Tibial nerve (tissue), 4 donors: ENCODE measurements around the gene RASA3. TPM values are rescaled to one million over a fixed set of nuclear protein-coding genes. Genes with fewer than 3 reads are reported as not detected.
"Not testable (repeated sequence)": the region's sequence is repeated elsewhere in the genome, so short reads cannot be mapped to it uniquely, and the experiment has no call there.

Source experiments
- DNase-seq, 2 donors: peaks; one replicate each; pipeline ENCODE4 v3.0.0-alpha.2; 2019; ENCODE audit warnings: low spot score in 2 of 2
- H3K27ac ChIP-seq, 4 donors: fragments of 200-600 bp; sonication (generic) in 3 of 4; one replicate each; pipeline ENCODE4 v1.5.1; 2017 to 2019; ENCODE audit warnings: mild to moderate bottlenecking in 1 of 4
- H3K27me3 ChIP-seq, 2 donors: fragments of 200-600 bp; sonication (generic) in 1 of 2; one replicate each; pipeline versions ENCODE4 v1.5.1 to v1.6.0; 2017 to 2019
- H3K36me3 ChIP-seq, 3 donors: fragments of 200-600 bp; sonication (generic); one replicate each; pipeline ENCODE4 v1.5.1; 2018 to 2019
- H3K4me1 ChIP-seq, 4 donors: fragments of 200-600 bp; sonication (generic) in 3 of 4; one replicate each; pipeline ENCODE4 v1.5.1; 2017 to 2019
- H3K4me3 ChIP-seq, 4 donors: fragments of 200-600 bp; sonication (generic) in 3 of 4; one replicate each; pipeline ENCODE4 v1.5.1; 2017 to 2019; ENCODE audit warnings: mild to moderate bottlenecking in 1 of 4, moderate library complexity in 1 of 4
- H3K9me3 ChIP-seq, 4 donors: fragments of 200-600 bp; sonication (generic) in 3 of 4; one replicate each; pipeline ENCODE4 v1.5.1; 2017 to 2019
- CTCF ChIP-seq, 5 experiments: fragments of 200-600 bp in 3 of 5; fragments of 450-650 bp in 2 of 5; sonication (generic) in 3 of 5; IDR thresholded peaks; one replicate each; pipeline ENCODE4 v1.5.1; 2016 to 2019; ENCODE audit warnings: antibody characterized with exemption in 5 of 5, mild to moderate bottlenecking in 3 of 5, moderate library complexity in 2 of 5
- EP300 ChIP-seq, 2 donors: sonication (generic); formaldehyde crosslinking; IDR thresholded peaks; one replicate each; pipeline ENCODE4 v1.6.1; 2017; ENCODE audit warnings: antibody characterized with exemption in 2 of 2, mild to moderate bottlenecking in 1 of 2
- POLR2A ChIP-seq, 2 donors: fragments of 450-650 bp; IDR thresholded peaks; one replicate each; pipeline ENCODE4 v1.6.1; 2017; ENCODE audit warnings: antibody characterized with exemption in 2 of 2, mild to moderate bottlenecking in 2 of 2, moderate library complexity in 2 of 2
- WGBS, 2 donors: methylation state at CpG; one replicate each; pipeline ENCODE4 v1.1.5; 2018; 5-methylcytosine and 5-hydroxymethylcytosine counted together
- total RNA-seq, 4 donors: library from RNA; depleted of rRNA; stranded (reverse); fragments of >200 nt; gene quantifications; one replicate each; pipeline ENCODE4 v1.1.0, GENCODE V29; 2016

The RASA3 gene
- total RNA-seq, 4 donors from 2014 or later = 36.2 to 63.3 (median 46.3) TPM

GRCh38 chr13:114102131-114102520, 30.3 kb downstream of the RASA3 start:
- WGBS, 2 donors = 78 to 80% methylated on average over 18 of the region's 18 CpGs
- no peaks in the 10 kb centered on the region for H3K27me3 ChIP-seq
- DNase-seq = peak in 1 of 2 donors; percentile 5

GRCh38 chr13:114101358-114102130, 30.9 kb downstream of the RASA3 start:
- WGBS, 2 donors = 53 to 61% methylated on average over 19 to 27 of the region's 27 CpGs
- peak overlapping the region in 3 of 4 donors; percentile 55 to 70 (median 68) for H3K27ac ChIP-seq
- TF ChIP-seq CTCF (IDR thresholded peaks at IDR 0.05) = no peak
- no peak for TF ChIP-seq EP300 (IDR thresholded peaks at IDR 0.05)
- no peak for TF ChIP-seq POLR2A (IDR thresholded peaks at IDR 0.05)
- H3K4me1 ChIP-seq = peaks cover 0 to 72% (median 36%) of the 10 kb centered on the region in 4 donors
- no peaks in the 10 kb centered on the region for H3K9me3 ChIP-seq
- H3K27me3 ChIP-seq = no peaks in the 10 kb centered on the region
- H3K4me3 ChIP-seq = no peak overlapping the region
- H3K36me3 ChIP-seq = no peaks in the 10 kb centered on the region
- peak in 1 of 2 donors; percentile 19 for DNase-seq

More at GRCh38 chr13:114102131-114102520, 30.3 kb downstream of the RASA3 start:
- TF ChIP-seq POLR2A (IDR thresholded peaks at IDR 0.05) = no peak
- TF ChIP-seq EP300 (IDR thresholded peaks at IDR 0.05) = no peak
- TF ChIP-seq CTCF (IDR thresholded peaks at IDR 0.05) = no peak
- Histone ChIP-seq H3K4me1 (peaks cover 0 to 72% (median 38%) of the 10 kb centered on the region in 4 donors), H3K36me3 (no peaks in the 10 kb centered on the region), H3K9me3 (no peaks in the 10 kb centered on the region), H3K4me3 (no peak overlapping the region), H3K27ac (peak overlapping the region in 2 of 4 donors; percentile 55 to 70)

GRCh38 chr13:114100446-114101357, 31.7 kb downstream of the RASA3 start:
- H3K4me3 ChIP-seq = no peak overlapping the region
- 68 to 73% methylated on average over 21 to 26 of the region's 29 CpGs for WGBS, 2 donors
- peaks cover 0 to 67% (median 32%) of the 10 kb centered on the region in 4 donors for H3K4me1 ChIP-seq

GRCh38 chr13:114099918-114100445, 32.4 kb downstream of the RASA3 start:
- TF ChIP-seq POLR2A (IDR thresholded peaks at IDR 0.05) = no peak
- H3K4me1 ChIP-seq = peaks cover 0 to 62% (median 29%) of the 10 kb centered on the region in 4 donors
- no peaks in the 10 kb centered on the region for H3K36me3 ChIP-seq
- no peaks in the 10 kb centered on the region for H3K9me3 ChIP-seq
- H3K27me3 ChIP-seq = no peaks in the 10 kb centered on the region
- DNase-seq = peak in 1 of 2 donors; percentile 15
- peak overlapping the region; percentile 42 to 70 (median 62) for H3K27ac ChIP-seq
- WGBS, 2 donors = 48 to 63% methylated on average over 12 to 25 of the region's 25 CpGs
- no peak overlapping the region for H3K4me3 ChIP-seq

More at GRCh38 chr13:114100446-114101357, 31.7 kb downstream of the RASA3 start:
- DNase-seq = peak in 1 of 2 donors; percentile 19
- no peaks in the 10 kb centered on the region for H3K36me3 ChIP-seq
- TF ChIP-seq EP300 (IDR thresholded peaks at IDR 0.05) (no peak), POLR2A (IDR thresholded peaks at IDR 0.05) (no peak), CTCF (IDR thresholded peaks at IDR 0.05) (no peak)
- no peaks in the 10 kb centered on the region for H3K9me3 ChIP-seq
- H3K27ac ChIP-seq = peak overlapping the region; percentile 42 to 70 (median 62)
- no peaks in the 10 kb centered on the region for H3K27me3 ChIP-seq

- Histone ChIP-seq H3K4me1 (peaks cover 0 to 54% (median 29%) of the 10 kb centered on the region in 4 donors), H3K27ac (peak overlapping the region in 3 of 4 donors; percentile 68 to 82 (median 69)), H3K36me3 (no peaks in the 10 kb centered on the region), H3K9me3 (no peaks in the 10 kb centered on the region), H3K27me3 (no peaks in the 10 kb centered on the region), H3K4me3 (no peak overlapping the region)
- 16 to 31% methylated on average over 13 to 15 of the region's 15 CpGs for WGBS, 2 donors
- peak; percentile 69 to 71 for DNase-seq
- TF ChIP-seq POLR2A (IDR thresholded peaks at IDR 0.05) = no peak
- peak in 1 of 2 donors; percentile 59 for TF ChIP-seq EP300 (IDR thresholded peaks at IDR 0.05)
Measured at GRCh38 chr13:114099191-114099590, 33.2 kb downstream of the RASA3 start.

GRCh38 chr13:114098689-114099056, 33.8 kb downstream of the RASA3 start:
- DNase-seq = peak in 1 of 2 donors; percentile 6

More at GRCh38 chr13:114098689-114099056, 33.8 kb downstream of the RASA3 start:
- H3K9me3 ChIP-seq, H3K27me3 ChIP-seq, H3K4me3 ChIP-seq, H3K36me3 ChIP-seq: not testable (repeated sequence)
- Histone ChIP-seq H3K4me1 (peaks cover 0 to 54% (median 29%) of the 10 kb centered on the region in 4 donors), H3K27ac (peak overlapping the region; percentile 3 to 82 (median 68))
- WGBS, 2 donors = 25 to 62% methylated on average over 6 to 11 of the region's 14 CpGs
